ACC112 (cell line): ENCODE results near the gene RBP5.
"Not testable (repeated sequence)": the region's sequence is repeated elsewhere in the genome, so short reads cannot be mapped to it uniquely, and the experiment has no call there.

Source experiments
- H2AFZ ChIP-seq: fragments of 200-600 bp; sonication (generic); one replicate; pipeline ENCODE4 v1.6.0; 2017; ENCODE audit warnings: antibody characterized with exemption, low read length; ENCODE audit not compliant: unreplicated experiment
- H3K27ac ChIP-seq: fragments of 200-600 bp; sonication (generic); 2 replicates; pipeline ENCODE4 v1.5.1; 2014; ENCODE audit warnings: low read depth, mild to moderate bottlenecking, antibody characterized with exemption, low read length, moderate library complexity
- H3K27me3 ChIP-seq: fragments of 200-600 bp; sonication (generic); 2 replicates; pipeline ENCODE4 v1.6.1; 2014; ENCODE audit warnings: mild to moderate bottlenecking, antibody characterized with exemption, low read length, moderate library complexity, mixed read lengths; ENCODE audit not compliant: insufficient read depth
- H3K36me3 ChIP-seq: fragments of 200-600 bp; sonication (generic); 2 replicates; pipeline ENCODE4 v1.6.1; 2016; ENCODE audit warnings: mild to moderate bottlenecking, antibody characterized with exemption, low read length, moderate library complexity, mixed read lengths; ENCODE audit not compliant: insufficient read depth
- H3K4me1 ChIP-seq: fragments of 200-600 bp; sonication (generic); one replicate; pipeline ENCODE4 v1.6.1; 2016; ENCODE audit warnings: low read length, mixed read lengths; ENCODE audit not compliant: insufficient read depth, unreplicated experiment, control insufficient read depth
- H3K4me3 ChIP-seq: fragments of 200-600 bp; sonication (generic); 2 replicates; pipeline ENCODE4 v1.5.1; 2014; ENCODE audit warnings: mild to moderate bottlenecking, low read depth, low read length
- H3K79me2 ChIP-seq: fragments of 200-600 bp; sonication (generic); one replicate; pipeline ENCODE4 v1.6.0; 2016; ENCODE audit warnings: low read length; ENCODE audit not compliant: control insufficient read depth, unreplicated experiment, insufficient read depth

Gene RBP5

GRCh38 chr12:7110661-7111060 lies 18.0 kb downstream of the RBP5 start:
- Histone ChIP-seq H3K4me1 (peaks cover 24% of the 10 kb centered on the region), H3K27me3 (no peaks in the 10 kb centered on the region), H3K27ac (no peak overlapping the region), H3K36me3 (peaks cover 9% of the 10 kb centered on the region), H3K79me2 (peaks cover 26% of the 10 kb centered on the region), H3K4me3 (no peak overlapping the region), H2AFZ (no peak overlapping the region)

GRCh38 chr12:7109572-7109920 lies 19.1 kb downstream of the RBP5 start:
- peaks cover 12% of the 10 kb centered on the region for H3K36me3 ChIP-seq
- H3K27ac ChIP-seq, result no peak overlapping the region
- peaks cover 24% of the 10 kb centered on the region for H3K4me1 ChIP-seq
- H3K4me3 ChIP-seq, result peak overlapping the region; percentile 90
- no peak overlapping the region for H2AFZ ChIP-seq
- peaks cover 35% of the 10 kb centered on the region for H3K79me2 ChIP-seq
- H3K27me3 ChIP-seq, result no peaks in the 10 kb centered on the region

- H2AFZ ChIP-seq, result peak within 1 kb of the TSS; percentile 76
Observed at GRCh38 chr12:7108796-7109571, 19.7 kb downstream of the RBP5 start, which contains the start of gene C1RL. C1RL (minus strand) TSS chr12:7109214; CDS start chr12:7109180, 34 bp downstream.

GRCh38 chr12:7108003-7108795 lies 20.5 kb downstream of the RBP5 start:
- Histone ChIP-seq H3K79me2 (peaks cover 39% of the 10 kb centered on the region), H3K4me3 (peak overlapping the region; percentile 90), H2AFZ (peak overlapping the region; percentile 76), H3K27me3 (no peaks in the 10 kb centered on the region), H3K4me1 (peaks cover 24% of the 10 kb centered on the region), H3K36me3 (peaks cover 21% of the 10 kb centered on the region), H3K27ac (peak overlapping the region; percentile 78)

More at GRCh38 chr12:7108796-7109571, 19.7 kb downstream of the RBP5 start, which contains the start of gene C1RL:
- no peaks in the 10 kb centered on the region for H3K27me3 ChIP-seq
- peaks cover 13% of the 10 kb centered on the region for H3K36me3 ChIP-seq
- peaks cover 24% of the 10 kb centered on the region for H3K4me1 ChIP-seq
- H3K27ac ChIP-seq, result peak within 1 kb of the TSS; percentile 78
- peaks cover 37% of the 10 kb centered on the region for H3K79me2 ChIP-seq
- peak within 1 kb of the TSS; percentile 90 for H3K4me3 ChIP-seq

- Histone ChIP-seq H2AFZ (peak overlapping the region; percentile 76), H3K4me1 (peaks cover 22% of the 10 kb centered on the region), H3K27me3 (no peaks in the 10 kb centered on the region), H3K36me3 (peaks cover 21% of the 10 kb centered on the region), H3K79me2 (peaks cover 39% of the 10 kb centered on the region), H3K4me3 (peak overlapping the region; percentile 90), H3K27ac (peak overlapping the region; percentile 78)
Observed at GRCh38 chr12:7107636-7108002, 21.1 kb downstream of the RBP5 start.

GRCh38 chr12:7107181-7107580 lies 21.5 kb downstream of the RBP5 start:
- H3K4me1 ChIP-seq, result peaks cover 22% of the 10 kb centered on the region
- peaks cover 21% of the 10 kb centered on the region for H3K36me3 ChIP-seq
- H3K27me3 ChIP-seq, H3K27ac ChIP-seq, H2AFZ ChIP-seq: not testable (repeated sequence)
- peaks cover 39% of the 10 kb centered on the region for H3K79me2 ChIP-seq
- peak overlapping the region; percentile 51 for H3K4me3 ChIP-seq

- Histone ChIP-seq H3K27me3 (no peaks in the 10 kb centered on the region), H3K4me3 (no peak overlapping the region), H2AFZ (no peak overlapping the region), H3K79me2 (peaks cover 39% of the 10 kb centered on the region), H3K36me3 (peaks cover 21% of the 10 kb centered on the region), H3K27ac (no peak overlapping the region), H3K4me1 (peaks cover 27% of the 10 kb centered on the region)
Observed at GRCh38 chr12:7106082-7106481, 22.6 kb downstream of the RBP5 start.

- no peak overlapping the region for H3K27ac ChIP-seq
- H3K4me3 ChIP-seq, result no peak overlapping the region
- H3K4me1 ChIP-seq, result peaks cover 13% of the 10 kb centered on the region
- H3K79me2 ChIP-seq, result peaks cover 39% of the 10 kb centered on the region
- peaks cover 29% of the 10 kb centered on the region for H3K36me3 ChIP-seq
- no peak overlapping the region for H2AFZ ChIP-seq
- no peaks in the 10 kb centered on the region for H3K27me3 ChIP-seq
Observed at GRCh38 chr12:7103837-7104584, 24.7 kb downstream of the RBP5 start.

GRCh38 chr12:7102582-7102981 lies 26.1 kb downstream of the RBP5 start:
- no peak overlapping the region for H3K4me3 ChIP-seq
- H3K79me2 ChIP-seq, result peaks cover 29% of the 10 kb centered on the region
- peaks cover 34% of the 10 kb centered on the region for H3K36me3 ChIP-seq
- H3K27me3 ChIP-seq, result no peaks in the 10 kb centered on the region
- peaks cover 13% of the 10 kb centered on the region for H3K4me1 ChIP-seq
- H2AFZ ChIP-seq, result no peak overlapping the region
- no peak overlapping the region for H3K27ac ChIP-seq

GRCh38 chr12:7101694-7102131 lies 27.0 kb downstream of the RBP5 start:
- H2AFZ ChIP-seq, result no peak overlapping the region
- no peaks in the 10 kb centered on the region for H3K27me3 ChIP-seq
- H3K36me3 ChIP-seq, result peaks cover 34% of the 10 kb centered on the region
- peaks cover 23% of the 10 kb centered on the region for H3K79me2 ChIP-seq
- H3K4me1 ChIP-seq, result peaks cover 13% of the 10 kb centered on the region
- H3K27ac ChIP-seq, result peak overlapping the region; percentile 50
- H3K4me3 ChIP-seq, result peak overlapping the region; percentile 44; the same call in 1 of the 2 replicates
